HCT116 (cell line): ENCODE data around the gene SLC8A2. TPM values are rescaled to one million over a fixed set of nuclear protein-coding genes. Genes with fewer than 3 reads are reported as not detected.

Experiments used
- ATAC-seq: fragments of 200-7000 bp; cut with Tn5 transposase; 2 replicates; pipeline ENCODE4 v1.9.1; 2020; ENCODE audit warnings: mild to moderate bottlenecking, moderate library complexity
- BruUV-seq: library from RNA; stranded (reverse); fragments of 400-500 nt; replicated peaks from 2 replicates; lab custom pipeline; 2021; lab: Mats Ljungman, UMichigan
- CTCF ChIA-PET: fragments of 300-600 bp; sonication (Branson Sonifier 250); formaldehyde crosslinking; loops from one replicate; lab custom pipeline; 2021; ENCODE audit warnings: antibody characterized with exemption; lab: Charles Lee
- POLR2A ChIA-PET: fragments of 300-600, 350-600 bp; sonication (Branson Sonifier 250); formaldehyde crosslinking; loops from one replicate; lab custom pipeline; 2021; ENCODE audit warnings: antibody characterized with exemption; lab: Charles Lee
- RAD21 ChIA-PET, 2 experiments: fragments of 300-600 bp; sonication (Branson Sonifier 250); formaldehyde crosslinking; loops; one replicate each; lab custom pipeline; 2023; ENCODE audit warnings: low total read pairs in 2 of 2; ENCODE audit not compliant: uncharacterized antibody in 2 of 2, unreplicated experiment in 2 of 2, low non-redundant PET in 1 of 2; lab: Charles Lee
- DNase-seq: peaks from one replicate; pipeline ENCODE4 v3.0.0-alpha.2; 2010; ENCODE audit warnings: low read depth, low spot score
- H2AFZ ChIP-seq: fragments of 200-600 bp; shearing (Covaris generic), sonication (generic); 2 replicates; pipeline ENCODE4 v1.6.1; 2017; ENCODE audit warnings: low read depth, mixed run types, mixed read lengths, antibody characterized with exemption, low read length; ENCODE audit not compliant: poor library complexity, severe bottlenecking
- H3K27ac ChIP-seq: 2 replicates; pipeline ENCODE4 v1.5.1; 2012; ENCODE audit warnings: low read depth, low read length
- H3K27me3 ChIP-seq: fragments of 200-600 bp; sonication (generic); 2 replicates; pipeline ENCODE4 v1.6.1; 2016; ENCODE audit warnings: mixed run types, low read length, mixed read lengths; ENCODE audit not compliant: insufficient read depth
- H3K36me3 ChIP-seq, 2 experiments: fragments of 200-500 bp in 1 of 2; fragments of 200-600 bp in 1 of 2; sonication (Bioruptor generic) in 1 of 2; sonication (generic) in 1 of 2; 2 replicates each; pipeline versions ENCODE4 v1.5.1 to v1.6.1; 2014 to 2016; ENCODE audit warnings: low read length in 2 of 2, inconsistent platforms in 1 of 2, mixed read lengths in 1 of 2, mixed run types in 1 of 2; ENCODE audit not compliant: insufficient read depth in 2 of 2, control insufficient read depth in 1 of 2
- H3K4me1 ChIP-seq, 2 experiments: fragments of 200-600 bp in 1 of 2; sonication (generic) in 1 of 2; 2 replicates each; pipeline versions ENCODE4 v1.5.1 to v1.6.1; 2012 to 2017; ENCODE audit warnings: low read length in 2 of 2, inconsistent platforms in 1 of 2, mild to moderate bottlenecking in 1 of 2, mixed read lengths in 1 of 2, mixed run types in 1 of 2, moderate library complexity in 1 of 2; ENCODE audit not compliant: insufficient read depth in 2 of 2, control insufficient read depth in 1 of 2
- H3K4me2 ChIP-seq: fragments of 200-600 bp; sonication (generic); 2 replicates; pipeline ENCODE4 v1.6.1; 2017; ENCODE audit warnings: mixed run types, low read length, mixed read lengths
- H3K4me3 ChIP-seq, 2 experiments: fragments of 200-600 bp in 1 of 2; sonication (generic) in 1 of 2; replicated peaks in 1 of 2; 2 replicates each; pipeline ENCODE4 v1.5.1; 2011 to 2016; ENCODE audit warnings: low read length in 2 of 2, control low read depth in 1 of 2, low read depth in 1 of 2, mild to moderate bottlenecking in 1 of 2, mixed read lengths in 1 of 2, mixed run types in 1 of 2
- H3K79me2 ChIP-seq: fragments of 200-600 bp; sonication (generic); 2 replicates; pipeline ENCODE4 v1.6.1; 2017; ENCODE audit warnings: mild to moderate bottlenecking, mixed run types, low read length, moderate library complexity, mixed read lengths; ENCODE audit not compliant: insufficient read depth
- H3K9ac ChIP-seq: fragments of 200-600 bp; sonication (generic); 2 replicates; pipeline ENCODE4 v1.6.1; 2016; ENCODE audit warnings: low read length, mixed read lengths
- H3K9me2 ChIP-seq: fragments of 200-600 bp; sonication (generic), shearing (Covaris generic); 2 replicates; pipeline ENCODE4 v1.6.1; 2017; ENCODE audit warnings: mixed run types, mild to moderate bottlenecking, moderate library complexity; ENCODE audit not compliant: insufficient read depth
- H3K9me3 ChIP-seq, 2 experiments: fragments of 200-500 bp in 1 of 2; fragments of 200-600 bp in 1 of 2; sonication (Bioruptor generic) in 1 of 2; sonication (generic) in 1 of 2; 2 replicates each; pipeline ENCODE4 v1.6.1; 2014 to 2017; ENCODE audit warnings: low read length in 2 of 2, mixed read lengths in 2 of 2, inconsistent platforms in 1 of 2, low read depth in 1 of 2, mild to moderate bottlenecking in 1 of 2, mixed run types in 1 of 2, moderate library complexity in 1 of 2; ENCODE audit not compliant: control insufficient read depth in 1 of 2, insufficient read depth in 1 of 2
- H4K20me1 ChIP-seq: fragments of 200-600 bp; sonication (generic), shearing (Covaris generic); 2 replicates; pipeline ENCODE4 v1.6.1; 2017; ENCODE audit warnings: mixed run types, mild to moderate bottlenecking, moderate library complexity; ENCODE audit not compliant: insufficient read depth
- EGR1 ChIP-seq: IDR thresholded peaks from 2 replicates; pipeline ENCODE4 v1.6.1; 2012; ENCODE audit warnings: low read depth
- FOSL1 ChIP-seq: IDR thresholded peaks from 2 replicates; pipeline ENCODE4 v1.6.1; 2012; ENCODE audit warnings: low read depth
- JUND ChIP-seq: IDR thresholded peaks from 2 replicates; pipeline ENCODE4 v1.6.1; 2012
- POLR2AphosphoS5 ChIP-seq: IDR thresholded peaks from 2 replicates; pipeline ENCODE4 v1.6.1; 2011; ENCODE audit warnings: mild to moderate bottlenecking, low read depth, low read length, moderate library complexity
- RAD21 ChIP-seq: IDR thresholded peaks from 2 replicates; pipeline ENCODE4 v1.6.1; 2012; ENCODE audit warnings: low read depth, mild to moderate bottlenecking
- REST ChIP-seq: IDR thresholded peaks from 2 replicates; pipeline ENCODE4 v1.6.1; 2012; ENCODE audit warnings: low read depth
- SP1 ChIP-seq: IDR thresholded peaks from 2 replicates; pipeline ENCODE4 v1.6.1; 2012; ENCODE audit warnings: low read depth
- ZBTB33 ChIP-seq: IDR thresholded peaks from 2 replicates; pipeline ENCODE4 v1.6.1; 2011; ENCODE audit warnings: mild to moderate bottlenecking, low read length, moderate library complexity; ENCODE audit not compliant: insufficient replicate concordance; ENCODE audit errors: extremely low read depth
- ZFX ChIP-seq: fragments of 450-650 bp; IDR thresholded peaks from 2 replicates; pipeline ENCODE4 v1.6.1; 2017
- intact Hi-C: fragments of 100-400 bp; cut with micrococcal nuclease; formaldehyde crosslinking; loops from 2 replicates; pipeline ENCODE4 v1.10.0; 2022
- total RNA-seq: library from RNA; stranded (reverse); gene quantifications from one replicate; pipeline ENCODE4 v1.2.1, GENCODE V29; 2021; ENCODE audit not compliant: unreplicated experiment

The SLC8A2 gene
- total RNA-seq, 1 experiment from 2014 or later = 0.98 TPM

- H3K4me2 ChIP-seq = peak within 1 kb of the TSS; percentile 85
These were observed 52.5 kb downstream of the SLC8A2 start, which contains the start of gene MEIS3 for GRCh38 chr19:47419030-47419783. Gene MEIS3 (minus strand): TSS chr19:47419527. CDS start chr19:47419081, 446 bp downstream.

More at GRCh38 chr19:47419030-47419783, 52.5 kb downstream of the SLC8A2 start, which contains the start of gene MEIS3:
- peaks cover 20% of the 10 kb centered on the region; the same call in 1 of the 2 replicates for H3K27me3 ChIP-seq
- no peaks in the 10 kb centered on the region for H3K9me3 ChIP-seq
- peak; percentile 52 for ATAC-seq
- intact Hi-C loops = no loop called here
- H3K27ac ChIP-seq = peak within 1 kb of the TSS; percentile 71; the same call in 1 of the 2 replicates
- ChIA-PET POLR2A (no interaction called here), CTCF (interaction anchor here (0.7 kb wide), 1 partner anchor 18 kb away, joined by 3 read pairs; no protein-coding TSS in a partner anchor), RAD21 (no interaction called here)
- no peaks in the 10 kb centered on the region for H3K79me2 ChIP-seq
- H3K9ac ChIP-seq = peak within 1 kb of the TSS; percentile 62
- H3K9me2 ChIP-seq = no peaks in the 10 kb centered on the region
- TF ChIP-seq REST (no peak), FOSL1 (no peak), ZFX (no peak), RAD21 (no peak), EGR1 (no peak), POLR2AphosphoS5 (no peak), JUND (no peak), SP1 (no peak), ZBTB33 (no peak)
- no TSS peak for BruUV-seq
- no peak for DNase-seq
- peaks cover 9 to 13% of the 10 kb centered on the region in 2 experiments; a peak in 3 of 4 replicates for H3K4me1 ChIP-seq
- no peaks in the 10 kb centered on the region for H3K36me3 ChIP-seq
- no peak within 1 kb of the TSS for H2AFZ ChIP-seq
- peak within 1 kb of the TSS; percentile 51 to 63 for H3K4me3 ChIP-seq
- H4K20me1 ChIP-seq = no peaks in the 10 kb centered on the region
